DMS153 treated with DMSO at 0.1 percent for 48 hours (cell line): ENCODE measurements around the gene KLHDC8A.
"Not testable (repeated sequence)": the region's sequence is repeated elsewhere in the genome, so short reads cannot be mapped to it uniquely, and the experiment has no call there.

Source experiments
- DNase-seq: peaks from one replicate; lab custom pipeline; 2025; ENCODE audit not compliant: unreplicated experiment; lab: John Stamatoyannopoulos, UW

KLHDC8A gene

DNA sequence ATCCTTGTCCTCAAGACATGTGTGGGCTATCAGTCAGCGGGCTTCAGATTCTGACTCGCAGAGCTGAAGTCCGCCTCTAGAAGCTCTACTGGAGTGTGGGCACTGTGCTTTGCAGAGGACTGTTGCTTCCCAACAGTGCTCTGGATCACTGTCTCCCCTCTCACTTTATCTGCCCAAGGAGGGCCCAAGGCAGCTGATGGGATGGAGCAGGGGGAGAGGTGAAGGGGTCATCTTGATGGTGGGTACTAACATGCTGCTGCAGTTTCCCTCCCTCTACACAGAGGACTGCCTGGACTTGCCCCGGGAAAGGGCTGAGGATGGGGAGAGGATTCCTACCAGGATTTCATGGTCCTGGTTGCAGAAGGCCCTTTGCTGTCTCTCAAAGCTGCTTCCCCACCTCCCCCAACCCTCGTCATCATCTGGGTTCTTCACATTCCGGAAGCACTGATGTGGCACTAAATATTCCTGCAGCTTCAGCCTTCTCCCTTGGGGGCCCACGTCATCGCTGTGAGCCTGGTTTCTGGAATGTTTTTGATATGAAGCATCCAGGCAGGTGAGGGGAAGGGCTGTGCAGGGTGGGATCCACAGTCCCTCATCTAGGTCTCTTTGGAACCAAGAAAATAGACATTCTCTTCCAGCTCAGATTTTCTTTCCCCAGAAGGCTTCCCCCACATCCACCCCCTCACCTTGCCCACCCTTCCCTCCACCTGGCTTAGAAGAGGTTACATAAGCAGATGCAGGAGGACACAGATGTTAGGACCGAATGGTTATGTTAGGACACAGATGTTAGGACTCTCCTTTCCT, 58.3 kb downstream of the KLHDC8A start:
- no peak for DNase-seq

DNA sequence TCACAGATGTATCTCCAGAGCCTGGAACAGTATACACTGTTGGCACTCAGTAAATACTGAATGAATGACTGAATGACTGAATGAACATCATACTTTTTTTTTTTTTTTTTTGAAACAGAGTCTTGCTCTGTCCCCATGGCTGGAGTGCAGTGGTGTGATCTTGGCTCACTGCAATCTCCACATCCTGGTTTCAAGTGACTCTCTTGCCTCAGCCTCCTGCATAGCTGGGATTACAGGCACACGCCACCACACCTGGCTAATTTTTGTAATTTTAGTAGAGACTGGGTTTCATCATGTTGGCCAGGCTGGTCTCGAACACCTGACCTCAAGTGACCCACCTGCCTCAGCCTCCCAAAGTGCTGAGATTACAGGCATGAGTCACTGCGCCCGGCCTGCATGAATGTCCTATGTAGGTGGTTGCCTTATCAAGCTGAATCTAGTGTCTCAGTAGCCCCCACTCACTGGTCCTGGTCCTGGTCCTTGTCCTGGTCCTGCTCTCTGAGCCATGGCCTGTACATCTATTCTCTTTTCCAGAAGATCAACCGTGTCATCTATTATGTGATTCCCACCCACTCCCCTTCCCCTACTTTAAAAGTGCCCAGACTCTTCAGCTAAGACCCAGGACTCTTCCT, 59.1 kb downstream of the KLHDC8A start:
- DNase-seq, result not testable (repeated sequence)

DNA sequence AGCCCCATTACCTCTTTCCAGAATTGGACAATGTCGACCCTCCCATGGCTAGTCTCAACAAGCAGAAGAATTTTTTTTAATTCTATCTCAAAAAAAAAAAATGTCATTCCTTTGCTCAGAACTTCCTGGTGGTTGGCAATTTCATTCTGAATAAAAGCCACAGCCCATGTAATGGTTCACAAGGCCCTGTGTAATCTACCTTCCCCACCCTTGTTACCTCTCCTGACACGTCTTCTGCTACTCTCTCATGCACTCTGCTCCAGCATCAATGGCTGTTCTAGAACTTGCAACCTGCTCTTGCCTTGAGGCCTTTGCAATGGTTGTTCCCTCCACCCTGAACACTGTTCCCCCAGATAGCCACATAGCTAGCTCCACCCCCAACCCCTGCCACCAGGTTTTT, 60.6 kb downstream of the KLHDC8A start:
- no peak for DNase-seq

DNA sequence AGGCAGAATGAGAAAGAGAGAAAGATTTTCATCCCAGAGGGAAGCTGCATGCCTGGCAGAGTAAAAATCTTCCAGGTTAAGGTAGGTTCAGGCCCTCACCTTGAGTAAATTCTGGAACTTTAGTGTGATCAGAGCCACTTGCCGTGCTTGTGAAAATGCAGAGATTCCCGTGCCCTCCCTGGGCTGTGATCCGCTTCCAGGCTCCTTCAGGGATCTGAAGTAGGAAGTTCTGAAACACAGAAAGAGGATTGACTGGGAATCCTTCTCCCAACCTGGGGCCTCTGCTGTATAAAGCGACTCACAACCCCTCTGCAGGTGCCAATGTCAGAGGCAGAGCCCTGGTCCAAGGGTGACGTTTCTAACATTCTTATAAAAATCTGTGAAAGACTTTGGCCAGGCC, 61.8 kb downstream of the KLHDC8A start:
- no peak for DNase-seq

DNA sequence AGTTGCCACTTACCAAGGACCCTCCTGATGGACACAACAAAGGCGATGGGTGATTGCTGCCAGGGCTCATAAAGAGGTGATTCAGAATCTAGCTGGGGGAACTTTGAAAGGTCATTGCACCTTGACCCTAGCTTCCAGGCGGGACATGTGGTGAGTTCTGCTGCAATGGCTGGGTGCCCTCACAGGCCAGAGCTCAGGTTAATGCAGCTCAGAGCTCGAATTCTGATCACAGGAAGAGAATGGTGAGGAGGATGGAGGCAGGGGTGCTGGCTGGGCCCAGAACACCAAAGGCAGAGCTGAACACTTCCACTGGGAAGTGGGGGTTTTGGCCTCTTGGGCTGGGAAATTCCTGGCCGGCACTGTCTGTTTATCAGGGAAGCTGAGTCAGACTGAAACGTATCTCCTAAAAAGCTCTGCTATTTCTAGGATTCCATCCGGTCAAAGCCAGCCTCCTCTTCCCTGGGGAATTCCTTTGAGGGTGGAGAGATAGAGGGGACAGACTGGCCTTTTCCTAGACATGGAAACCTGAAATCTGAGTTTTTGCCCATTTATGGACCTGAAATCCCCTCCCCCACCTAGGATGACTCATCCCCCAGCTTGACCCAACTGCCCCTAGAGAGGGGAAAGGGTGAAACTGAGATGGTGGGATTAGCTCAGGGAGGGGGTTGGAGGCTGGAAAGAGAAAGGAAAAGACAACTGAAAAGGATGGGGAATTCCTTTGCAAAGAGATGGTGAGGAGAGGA, 62.4 kb downstream of the KLHDC8A start:
- DNase-seq, result no peak

DNA sequence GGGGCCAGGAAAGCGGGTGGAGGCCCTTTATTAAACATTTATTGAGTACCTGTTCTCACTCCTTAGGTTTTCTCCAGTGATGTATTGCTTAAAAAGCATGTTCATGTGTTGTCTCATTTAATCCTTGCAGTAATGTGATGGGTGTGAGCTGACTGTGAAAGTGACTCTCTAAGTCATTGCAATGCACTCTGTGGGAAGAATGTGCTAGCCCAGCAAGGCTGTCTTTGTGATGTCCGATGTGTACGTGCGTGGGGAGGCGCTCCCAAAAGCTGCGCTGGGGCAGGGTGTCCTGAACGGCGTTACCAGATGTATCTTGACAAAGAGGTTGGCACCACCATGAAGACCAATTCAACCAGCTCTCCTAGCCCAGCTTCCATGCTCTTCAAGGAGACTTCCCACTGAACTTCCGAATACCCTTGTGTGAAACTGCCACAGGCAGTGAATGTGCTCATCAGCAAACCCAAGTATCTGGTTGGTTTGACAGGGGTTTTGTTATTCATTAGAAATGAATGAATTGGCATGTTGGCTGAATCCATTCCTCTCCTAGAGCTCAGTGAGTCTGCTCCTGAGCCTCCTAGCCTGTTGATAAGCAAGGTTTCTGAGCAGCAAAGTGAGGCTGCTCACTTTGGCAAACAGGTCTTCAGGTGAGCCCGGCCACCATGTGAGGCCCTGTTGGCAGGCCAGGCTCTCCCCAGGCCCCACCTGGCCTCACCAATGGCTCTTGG, 63.2 kb downstream of the KLHDC8A start:
- DNase-seq, result no peak

DNA sequence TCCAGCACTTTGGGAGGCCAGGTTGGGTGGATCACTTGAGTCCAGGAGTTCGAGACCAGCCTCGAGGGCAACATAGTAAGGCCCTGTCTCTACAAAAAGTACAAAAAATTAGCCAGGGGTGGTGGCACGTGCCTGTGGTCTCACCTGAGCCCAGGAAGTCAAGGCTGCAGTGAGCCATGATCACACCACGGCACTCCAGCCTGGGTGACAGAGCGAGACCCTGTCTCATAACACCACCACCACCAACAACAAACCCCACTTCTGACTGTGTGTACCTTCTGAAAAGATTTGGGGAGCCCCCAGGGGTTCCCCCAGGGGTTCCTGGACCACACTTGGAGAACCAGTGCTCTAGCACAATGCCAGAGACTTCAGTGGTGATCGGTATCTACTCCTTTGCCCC, 65.1 kb downstream of the KLHDC8A start:
- DNase-seq, result no peak

DNA sequence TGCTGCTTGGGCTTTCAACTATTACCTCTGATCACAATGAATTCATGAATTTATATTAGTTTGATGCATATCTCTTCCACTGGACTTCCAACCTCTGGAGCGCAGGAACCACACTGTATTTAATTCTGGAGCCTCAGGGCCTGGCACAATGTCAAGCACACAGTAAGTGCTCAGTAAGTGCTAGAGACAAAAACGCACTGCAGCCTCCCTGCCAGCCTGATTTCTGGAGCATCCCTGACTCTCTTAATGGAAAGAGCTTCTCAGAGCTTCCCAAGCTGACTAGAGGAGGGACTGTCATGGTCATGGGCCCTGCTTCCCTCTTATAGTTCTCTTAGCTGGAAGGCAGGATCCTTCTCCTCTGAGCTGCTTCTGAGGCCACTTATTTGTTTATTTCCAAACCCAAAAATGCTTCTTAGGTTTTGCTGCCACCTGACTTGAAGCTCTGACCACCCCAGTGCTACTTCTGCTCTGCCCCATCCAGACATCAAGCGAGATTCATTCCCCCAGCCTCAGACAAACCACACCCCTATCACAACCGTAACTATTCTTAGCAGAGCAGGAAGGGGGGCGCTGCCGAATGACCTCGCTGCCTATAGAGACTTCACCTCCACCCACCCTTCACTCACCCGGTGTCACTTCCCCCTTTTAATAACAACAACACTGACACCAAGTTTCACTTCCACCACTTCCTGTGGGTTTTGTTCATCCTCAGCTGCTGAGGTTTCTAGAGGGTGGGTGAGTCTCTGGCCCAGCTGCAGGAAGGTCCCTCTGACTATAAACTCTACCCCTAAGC, 68.8 kb downstream of the KLHDC8A start:
- no peak for DNase-seq

DNA sequence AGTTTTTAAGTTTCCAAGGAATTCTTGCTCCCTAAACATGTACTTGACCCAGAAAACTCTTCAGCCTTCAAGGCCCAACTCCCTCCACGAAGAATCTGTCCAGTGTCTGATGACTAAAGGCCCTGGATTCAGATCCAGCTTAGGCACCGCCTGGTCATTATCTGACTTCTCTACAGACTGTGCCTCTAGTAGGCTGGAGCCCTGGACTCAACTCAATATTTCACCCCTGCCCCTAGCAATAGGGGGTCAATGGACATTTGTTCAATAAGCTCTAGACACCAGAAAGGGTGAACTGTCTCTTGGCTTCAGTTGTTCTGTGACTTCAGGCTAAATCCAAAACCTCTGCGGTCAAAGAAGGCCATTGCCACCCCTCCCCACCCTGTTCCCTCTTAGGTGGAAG, 69.6 kb downstream of the KLHDC8A start:
- DNase-seq, result no peak

DNA sequence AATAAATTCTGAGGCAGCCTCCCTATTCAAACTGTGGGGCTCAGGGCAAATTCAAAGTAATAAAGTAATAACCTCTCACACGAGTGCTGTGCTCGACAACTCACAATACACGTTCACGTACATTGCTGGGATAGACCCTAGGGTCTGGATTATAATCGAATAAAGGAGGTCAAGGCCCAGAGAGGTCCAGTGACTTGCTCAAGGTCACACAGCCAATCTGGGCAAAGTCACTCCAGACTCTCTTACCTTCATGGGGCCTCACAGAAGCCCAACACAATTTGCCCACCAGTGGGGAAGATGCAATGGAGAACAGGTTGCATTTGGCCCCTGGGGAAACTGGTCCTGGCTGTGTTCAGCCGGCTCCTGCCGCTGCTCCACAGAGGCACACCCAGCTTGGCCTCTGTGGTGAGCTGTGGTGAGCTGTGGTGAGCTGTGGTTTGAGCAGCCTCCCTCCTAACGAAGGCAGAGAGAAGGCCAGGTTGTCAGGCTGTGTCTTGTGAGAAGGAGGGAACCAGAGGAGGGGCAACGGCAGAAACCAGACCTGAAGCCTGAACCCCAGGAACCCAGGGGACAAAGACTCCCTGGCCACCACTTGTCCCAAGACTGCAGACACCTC, 70.3 kb downstream of the KLHDC8A start:
- no peak for DNase-seq
